HCEC 1CT (cell line): ENCODE results near the gene GAB2.
"Not testable (repeated sequence)": the region's sequence is repeated elsewhere in the genome, so short reads cannot be mapped to it uniquely, and the experiment has no call there.

Experiments used
- DNase-seq: peaks from one replicate; pipeline ENCODE4 v3.0.0-alpha.2; 2017

The GAB2 gene

DNA sequence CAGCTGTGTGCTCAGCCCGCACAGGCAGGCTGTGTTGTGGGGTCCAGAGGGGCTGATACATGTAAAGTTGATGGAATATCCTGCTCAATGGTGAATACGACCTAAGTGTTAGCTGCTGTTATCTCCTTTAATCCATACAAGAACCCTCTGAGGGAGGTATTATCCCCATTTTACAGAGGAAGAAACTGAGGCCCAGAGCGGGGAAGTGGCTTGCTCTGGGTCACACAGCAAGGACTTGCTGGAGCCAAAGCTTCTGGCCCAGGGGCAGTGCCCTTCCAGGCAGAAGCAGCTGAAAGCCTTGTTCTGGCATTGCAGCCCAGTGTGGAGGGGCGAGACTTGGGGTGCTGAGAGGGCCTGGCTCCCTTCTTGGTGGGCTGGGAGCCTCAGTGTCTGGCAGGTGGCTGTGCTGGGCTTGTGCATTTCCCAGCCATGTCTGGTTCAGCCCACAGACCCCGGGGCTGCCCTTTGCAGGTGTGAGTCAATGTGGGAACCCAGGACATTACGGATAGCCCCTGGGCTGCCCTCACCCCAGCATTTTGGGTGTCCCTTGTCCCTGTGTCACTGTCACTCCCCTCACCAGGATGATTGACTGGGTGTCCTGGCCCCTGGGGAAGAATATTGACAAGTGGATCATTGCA is 218.5 kb downstream of the GAB2 start:
- no peak for DNase-seq

DNA sequence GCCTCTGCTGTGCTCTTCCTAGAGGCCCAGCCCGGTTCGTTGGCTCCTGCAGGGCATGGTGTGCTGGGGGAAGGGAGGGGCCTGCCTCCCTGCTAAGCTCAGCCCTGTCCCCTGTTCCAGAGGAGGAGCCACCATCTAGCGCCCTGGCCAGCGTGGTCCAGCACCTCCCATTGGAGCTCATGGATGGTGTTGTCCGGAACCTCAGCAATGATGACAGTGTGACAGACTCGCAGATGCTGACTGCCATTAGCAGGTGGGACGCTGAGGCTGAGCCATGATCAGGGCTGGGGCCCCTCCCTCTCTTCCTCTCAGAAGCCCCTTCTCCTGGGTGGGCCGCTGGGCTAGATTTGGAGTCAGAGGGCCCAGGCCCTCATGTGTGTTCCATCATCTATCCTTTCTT is 219.8 kb downstream of the GAB2 start:
- no peak for DNase-seq

DNA sequence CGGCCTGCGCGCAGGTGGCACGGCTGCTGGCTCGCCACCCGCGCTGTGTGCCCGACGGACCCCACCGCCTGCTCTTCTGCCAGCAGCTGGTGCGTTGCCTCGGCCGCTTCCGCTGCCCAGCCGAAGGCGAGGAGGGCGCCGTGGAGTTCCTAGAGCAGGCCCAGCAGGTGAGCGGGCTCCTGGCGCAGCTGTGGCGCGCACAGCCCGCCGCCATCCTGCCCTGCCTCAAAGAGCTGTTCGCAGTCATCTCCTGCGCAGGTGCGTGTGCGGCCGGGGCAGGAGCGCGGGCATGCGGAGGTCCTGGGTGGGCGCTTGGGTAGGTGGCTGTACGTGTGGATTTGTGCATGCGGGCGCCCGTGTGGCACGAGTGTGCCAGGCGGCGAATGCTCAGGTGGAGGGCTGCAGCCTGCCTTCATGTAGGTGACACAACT is 220.9 kb downstream of the GAB2 start:
- no peak for DNase-seq

DNA sequence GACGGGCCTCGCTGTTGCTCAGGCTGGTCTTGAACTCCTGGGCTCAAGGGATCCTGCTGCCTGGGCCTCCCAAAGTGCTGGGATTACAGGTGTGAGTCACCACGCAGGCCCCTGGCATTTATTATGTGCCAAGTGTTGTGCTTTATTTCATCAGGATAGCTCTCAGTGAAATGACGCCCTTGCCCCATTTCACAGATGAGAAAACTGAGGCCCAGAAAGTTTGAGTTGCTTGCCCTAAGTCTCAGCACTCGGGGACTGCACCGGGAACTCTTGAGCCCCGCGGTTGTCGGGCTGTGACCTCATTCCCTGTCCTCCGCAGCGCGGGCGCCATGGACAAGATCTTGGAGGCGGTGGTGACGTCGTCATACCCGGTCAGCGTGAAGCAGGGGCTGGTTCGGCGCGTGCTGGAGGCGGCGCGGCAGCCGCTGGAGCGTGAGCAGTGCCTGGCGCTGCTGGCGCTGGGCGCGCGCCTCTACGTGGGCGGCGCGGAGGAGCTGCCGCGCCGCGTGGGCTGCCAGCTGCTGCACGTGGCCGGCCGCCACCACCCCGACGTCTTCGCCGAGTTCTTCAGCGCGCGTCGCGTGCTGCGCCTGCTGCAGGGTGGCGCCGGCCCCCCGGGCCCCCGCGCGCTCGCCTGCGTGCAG is 221.6 kb downstream of the GAB2 start:
- no peak for DNase-seq

DNA sequence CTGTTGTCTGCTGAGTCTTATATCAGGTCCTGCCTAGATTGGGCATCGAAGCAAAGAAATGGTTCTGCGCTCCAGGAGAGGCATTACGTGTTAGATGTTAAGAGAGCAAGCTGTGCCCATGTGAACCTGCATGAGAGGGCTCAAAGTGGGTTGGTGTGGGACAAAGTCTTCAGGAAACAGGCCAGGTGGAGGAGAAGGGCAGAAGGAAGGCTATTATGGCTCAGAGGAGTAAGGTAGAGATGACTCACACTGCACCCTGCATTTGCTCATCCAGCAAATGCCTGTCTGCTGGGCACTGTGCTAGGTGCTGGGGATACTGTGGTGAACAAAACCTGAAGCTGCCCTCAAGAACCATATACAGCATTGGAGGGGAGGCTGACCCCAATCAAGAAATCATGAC is 223.1 kb downstream of the GAB2 start:
- no peak for DNase-seq

DNA sequence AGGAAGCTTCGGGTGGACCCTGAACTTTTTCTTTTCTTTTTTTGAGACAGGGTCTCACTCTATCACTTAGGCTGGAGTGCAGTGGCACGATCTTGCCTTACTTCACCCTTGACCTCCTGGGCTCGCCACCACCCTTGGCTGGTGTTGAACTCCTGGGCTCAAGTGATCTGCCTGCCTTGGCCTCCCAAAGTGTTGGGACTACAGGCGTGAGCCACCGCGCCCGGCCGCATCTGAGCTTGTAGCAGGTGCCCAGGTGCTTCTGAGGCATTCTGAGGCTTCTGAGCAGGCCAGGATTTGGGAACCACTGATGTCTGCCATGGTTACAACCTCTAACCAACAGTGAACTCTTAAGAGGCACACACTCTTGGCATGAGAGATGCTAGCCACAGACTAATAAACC is 223.8 kb downstream of the GAB2 start:
- DNase-seq = no peak

DNA sequence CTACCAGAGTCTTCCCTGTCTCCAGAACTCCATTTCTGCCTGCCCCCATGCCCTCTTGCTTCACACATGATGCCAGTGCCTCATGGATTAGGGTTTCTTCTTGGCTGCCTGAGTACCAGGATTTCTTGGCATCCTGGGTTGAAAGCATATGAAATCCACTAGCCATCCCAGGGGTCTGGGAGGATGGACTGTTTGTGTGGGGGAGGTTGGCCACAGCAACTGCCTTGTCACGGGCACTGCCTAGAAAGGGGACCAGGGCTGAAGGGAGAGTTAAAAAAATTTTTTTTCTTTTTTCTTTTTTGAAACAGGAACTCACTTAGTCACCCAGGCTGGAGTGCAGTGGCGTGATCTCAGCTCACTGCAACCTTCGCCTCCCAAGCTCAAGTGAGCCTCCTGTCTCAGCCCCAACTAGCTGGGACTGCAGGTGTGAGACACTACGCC is 224.7 kb downstream of the GAB2 start:
- DNase-seq = no peak

DNA sequence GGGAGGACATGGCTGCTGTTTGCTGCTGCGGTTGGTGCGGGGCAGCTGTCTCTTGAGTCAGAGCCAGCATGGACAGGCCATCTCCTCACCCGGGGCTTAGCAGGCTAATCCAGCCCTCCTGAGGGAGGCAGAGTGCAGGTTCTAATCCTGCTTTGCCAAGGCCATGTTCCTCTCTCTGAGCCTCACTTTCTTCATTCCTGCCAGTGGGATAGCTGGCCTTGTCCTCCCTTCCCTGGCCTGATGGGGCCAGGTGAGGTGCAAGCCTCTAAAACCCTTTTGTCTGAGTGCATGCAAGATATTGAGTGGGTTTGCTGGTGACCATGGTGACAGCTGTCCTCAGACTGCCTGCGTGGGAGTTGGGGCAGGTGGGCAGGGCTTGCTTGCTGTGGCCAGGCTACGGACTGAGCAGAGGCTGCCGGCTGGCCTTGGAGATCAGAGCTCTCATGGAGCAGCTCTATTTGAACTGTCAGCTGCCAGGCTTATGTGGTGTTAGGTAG is 225.3 kb downstream of the GAB2 start:
- DNase-seq = no peak

DNA sequence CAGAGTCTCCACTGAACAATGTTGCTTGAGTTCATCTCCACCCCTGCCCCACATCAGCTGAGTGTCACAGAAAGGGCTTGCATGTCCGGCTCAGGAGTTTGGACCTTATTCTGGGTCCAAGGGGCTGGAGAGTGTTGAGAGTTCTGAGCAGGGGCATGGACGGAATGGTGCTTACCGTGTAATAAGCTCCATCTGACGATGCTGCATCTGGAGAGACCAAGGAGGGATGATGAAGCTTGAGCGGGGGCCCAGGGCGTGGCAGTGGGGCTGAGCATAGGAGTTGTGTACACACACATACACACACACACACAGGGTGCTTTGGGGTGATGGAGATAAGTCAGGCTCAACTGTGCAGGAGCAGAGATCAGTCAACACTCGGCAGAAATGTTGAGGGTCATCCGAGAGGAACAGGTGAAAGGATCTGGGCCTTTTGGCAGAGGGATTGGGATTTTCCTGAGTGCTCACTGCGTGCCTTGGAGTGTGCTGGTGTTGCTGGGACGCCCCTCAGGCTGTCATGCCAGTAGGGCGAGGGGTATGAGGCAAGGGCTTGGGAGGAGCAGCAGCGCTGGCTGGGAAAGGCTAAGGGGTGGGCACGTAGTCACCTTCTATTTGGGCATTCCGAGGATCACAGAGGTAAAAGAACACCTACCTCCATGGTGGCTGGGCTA is 226.6 kb downstream of the GAB2 start:
- DNase-seq = no peak

DNA sequence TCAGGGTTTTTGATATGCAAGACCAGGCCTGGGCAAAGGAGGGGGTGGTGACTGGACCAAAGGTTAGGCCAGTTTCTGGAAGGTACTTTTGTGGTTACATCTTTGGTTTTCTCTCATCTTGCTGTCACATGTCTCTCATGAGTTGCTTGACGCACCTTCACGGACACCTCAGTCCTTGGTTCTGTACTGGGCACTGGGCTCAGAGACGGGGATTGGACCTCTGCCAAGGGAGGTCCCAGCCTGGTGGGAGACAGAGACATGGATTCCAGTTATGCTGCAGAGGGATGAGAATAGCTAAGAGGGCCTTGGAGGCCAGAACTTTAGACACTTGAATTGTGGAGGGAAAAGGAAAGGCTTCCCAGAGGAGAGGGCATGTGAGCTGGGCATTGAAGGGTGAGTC is 227.2 kb downstream of the GAB2 start:
- DNase-seq = no peak

DNA sequence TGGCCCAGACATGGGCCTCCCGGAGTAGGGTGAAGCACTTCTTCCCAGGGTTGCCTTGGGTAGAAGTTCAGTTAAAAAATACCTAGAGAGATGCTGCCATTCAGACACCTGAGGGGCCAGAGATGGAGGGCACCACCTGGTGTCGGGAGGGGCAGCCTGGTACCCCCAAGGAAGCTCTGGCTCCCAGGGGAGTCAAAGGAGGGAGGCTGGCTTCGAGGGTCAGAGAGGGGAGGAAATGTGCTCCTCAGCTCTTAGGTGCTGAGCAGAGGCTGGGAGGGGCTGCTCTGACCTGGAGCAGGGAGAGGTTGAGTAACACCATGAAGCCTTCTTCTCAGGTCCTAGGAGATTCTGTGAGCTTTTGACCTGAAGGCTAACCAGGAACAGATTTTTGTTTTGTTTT is 227.8 kb downstream of the GAB2 start:
- DNase-seq = no peak

DNA sequence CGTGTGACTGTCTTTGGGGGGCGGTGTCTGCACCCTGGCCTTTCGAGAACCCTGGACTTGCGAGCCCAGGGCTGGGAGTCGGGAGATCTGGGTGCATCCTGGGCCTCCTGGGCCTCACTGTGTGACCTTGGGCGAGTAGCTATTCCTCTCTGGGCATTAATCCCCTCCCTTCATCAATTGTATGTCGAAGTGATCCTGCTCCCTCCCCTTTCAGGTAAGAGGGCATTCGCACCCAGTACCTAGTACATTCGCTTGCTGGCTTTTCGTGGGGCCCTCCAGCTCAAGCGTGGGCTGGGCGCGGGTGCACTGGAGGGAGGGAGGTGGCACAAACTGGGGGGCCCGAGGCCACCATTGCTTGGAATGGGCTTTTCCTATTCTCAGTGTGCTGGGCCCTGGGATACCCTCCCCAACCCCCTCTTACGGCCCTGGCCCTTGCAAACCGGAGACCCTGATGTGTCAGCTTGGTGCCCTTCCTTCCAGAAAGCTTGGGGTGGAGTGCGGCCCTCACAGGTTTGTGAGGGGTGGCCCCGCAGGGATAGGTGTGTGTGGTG is 228.4 kb downstream of the GAB2 start:
- no peak for DNase-seq

DNA sequence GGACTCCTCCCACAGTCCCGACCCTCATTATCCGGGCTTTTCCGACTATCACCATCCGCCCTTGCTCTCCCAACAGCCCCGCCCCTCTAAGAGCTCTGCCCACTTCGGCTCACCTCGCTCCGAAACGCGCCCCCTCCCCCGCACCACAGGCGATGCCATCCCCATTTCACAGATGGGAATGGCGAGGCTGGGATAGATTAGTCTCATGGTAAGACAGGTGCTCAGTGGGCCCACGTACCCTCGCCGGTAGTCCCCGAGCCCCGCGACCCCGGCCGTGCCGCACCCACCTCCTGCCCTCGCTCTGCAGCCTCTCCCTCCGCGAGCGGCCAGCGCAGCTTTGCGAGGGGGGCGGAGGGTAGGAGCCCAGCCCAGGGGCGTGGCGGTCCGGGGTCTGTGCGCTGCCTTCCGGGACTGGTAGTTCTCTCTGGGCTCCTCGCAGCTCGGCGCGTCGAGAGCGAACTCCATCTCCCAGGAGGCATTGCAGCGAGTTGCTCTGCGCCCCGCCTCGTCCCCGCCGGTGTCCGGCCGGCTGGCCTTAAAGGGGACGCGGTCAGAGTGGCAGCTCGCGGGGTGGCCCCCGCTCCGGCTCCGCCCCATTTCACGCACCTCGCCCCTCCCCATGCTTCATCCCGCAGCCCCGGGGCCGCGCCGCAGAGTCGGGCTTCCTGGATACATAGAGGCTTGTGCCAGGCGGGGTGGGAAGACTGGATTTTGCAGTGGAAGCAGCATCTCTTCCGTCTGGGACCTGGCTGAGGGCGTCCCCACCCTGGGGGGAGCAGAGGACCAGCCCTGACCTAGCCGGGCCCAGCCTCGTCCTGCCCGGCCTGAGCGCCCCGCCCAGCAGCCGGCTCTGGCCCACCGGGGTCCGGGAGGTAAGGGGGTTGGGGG is 229.1 kb downstream of the GAB2 start, which contains the start of the genes KCTD21 and USP35:
TSS of gene KCTD21 (minus strand) at position 341 of the 888 bp plus-strand sequence. CDS start 14,072 bp downstream, outside the sequence.
TSS of gene USP35 (plus strand) at position 634 of the 888 bp plus-strand sequence. CDS start 7,327 bp downstream, outside the sequence.
- DNase-seq = peak; percentile 98

DNA sequence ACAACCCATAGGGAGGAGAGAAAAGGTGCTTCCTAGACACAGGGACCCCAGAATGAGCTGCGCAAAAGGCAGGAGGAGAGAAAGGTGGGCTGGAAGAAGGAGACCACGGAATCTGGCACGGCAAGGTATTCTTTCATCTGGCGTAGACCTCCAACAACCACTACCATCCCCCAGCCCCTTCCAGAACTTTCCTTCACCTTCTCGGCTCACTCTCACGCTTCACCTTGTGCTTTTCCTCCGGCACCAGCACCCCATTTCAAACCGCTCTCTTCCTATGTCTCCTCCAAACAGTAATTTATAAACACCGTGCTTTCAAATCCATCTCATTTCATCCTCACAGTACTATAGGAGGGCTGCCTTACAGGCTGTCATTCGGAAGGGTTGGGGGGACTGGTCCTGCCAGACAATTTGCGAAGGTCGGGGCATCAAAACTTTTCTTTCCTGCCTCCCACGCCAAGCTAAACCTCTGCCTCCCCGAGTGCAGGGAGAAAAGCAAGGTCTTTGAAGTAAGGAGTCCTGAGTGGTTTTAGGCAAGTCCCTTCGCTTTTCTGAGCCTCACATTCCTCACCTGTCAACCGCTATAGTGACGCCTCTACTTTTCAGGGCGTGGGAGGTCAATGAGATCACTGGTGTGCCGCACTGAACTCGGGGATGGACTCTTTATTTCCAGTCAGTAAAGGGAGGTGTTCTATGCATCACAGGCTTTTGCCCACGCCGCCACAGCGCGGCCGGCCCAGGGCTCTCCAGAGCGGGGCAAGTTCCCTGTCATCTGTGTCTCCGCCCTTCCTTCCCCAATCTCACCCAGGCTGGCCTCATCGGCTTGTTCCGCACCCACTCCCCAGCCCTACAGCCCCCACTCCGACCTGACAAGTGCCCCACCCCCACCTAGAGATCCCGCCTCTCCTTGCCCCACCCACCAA is 230.0 kb downstream of the GAB2 start:
- no peak for DNase-seq

DNA sequence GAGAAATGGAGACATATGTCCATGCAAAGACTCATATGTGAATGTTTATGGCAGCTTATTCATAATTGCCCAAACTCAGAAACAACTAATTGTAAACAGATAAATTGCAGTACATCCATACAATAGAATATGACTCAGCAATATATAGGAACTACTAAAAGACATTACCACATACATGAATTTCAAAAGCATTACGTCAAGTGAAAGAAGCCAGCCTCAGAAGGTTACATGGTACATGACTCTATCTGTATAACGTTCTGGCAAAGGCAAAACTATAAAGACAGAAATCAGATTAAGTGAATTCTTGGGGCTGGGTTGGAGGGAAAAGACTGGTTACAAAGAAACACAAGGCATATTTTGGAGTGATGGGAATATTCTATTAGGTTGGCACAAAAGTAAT is 236.4 kb downstream of the GAB2 start:
- DNase-seq = peak; percentile 35

DNA sequence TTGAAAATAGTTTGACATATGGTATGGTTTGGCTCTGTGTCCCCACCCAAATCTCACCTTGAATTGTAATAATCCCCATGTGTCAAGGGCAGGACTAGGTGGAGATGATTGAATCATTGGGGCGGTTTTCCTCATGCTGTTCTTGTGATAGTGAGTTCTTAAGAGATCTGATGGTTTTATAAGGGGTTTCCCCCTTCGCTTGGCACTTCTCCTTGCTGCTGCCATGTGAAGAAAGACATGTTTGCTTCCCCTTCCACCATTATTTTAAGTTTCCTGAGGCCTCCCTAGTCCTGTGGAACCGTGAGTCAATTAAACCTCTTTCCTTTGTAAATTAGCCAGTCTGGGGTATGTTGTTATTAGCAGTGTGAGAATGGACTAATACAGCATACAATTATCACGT is 236.9 kb downstream of the GAB2 start:
- no peak for DNase-seq

DNA sequence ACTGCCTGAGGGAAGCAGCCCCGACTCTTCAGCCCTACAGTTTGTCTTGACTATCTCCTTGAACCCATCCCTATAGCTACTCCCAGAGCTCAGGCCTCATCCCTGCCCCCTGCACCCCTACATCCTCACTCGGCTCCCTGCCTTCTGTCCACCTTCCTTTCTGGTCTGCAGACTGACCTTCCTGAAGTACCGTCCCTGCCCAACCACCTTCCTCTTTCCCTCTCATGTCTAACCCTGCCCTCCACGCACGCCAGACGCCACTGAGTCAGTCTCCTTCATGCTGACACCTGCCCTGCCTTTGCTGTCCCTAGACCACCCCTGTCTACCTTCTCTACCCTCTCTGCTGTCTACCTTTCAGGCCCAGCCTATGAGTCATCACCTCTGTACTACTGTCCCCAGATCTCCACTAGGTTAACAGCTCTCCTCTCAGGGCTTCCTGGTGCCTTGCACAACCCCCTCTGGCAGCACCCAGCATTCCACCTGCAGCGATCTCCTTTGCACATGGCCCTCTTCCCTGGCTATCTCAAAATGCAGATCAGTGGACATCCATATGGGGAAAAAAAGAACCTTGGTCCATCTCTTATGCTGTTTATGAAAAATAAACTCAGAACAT is 238.1 kb downstream of the GAB2 start:
- DNase-seq = no peak

DNA sequence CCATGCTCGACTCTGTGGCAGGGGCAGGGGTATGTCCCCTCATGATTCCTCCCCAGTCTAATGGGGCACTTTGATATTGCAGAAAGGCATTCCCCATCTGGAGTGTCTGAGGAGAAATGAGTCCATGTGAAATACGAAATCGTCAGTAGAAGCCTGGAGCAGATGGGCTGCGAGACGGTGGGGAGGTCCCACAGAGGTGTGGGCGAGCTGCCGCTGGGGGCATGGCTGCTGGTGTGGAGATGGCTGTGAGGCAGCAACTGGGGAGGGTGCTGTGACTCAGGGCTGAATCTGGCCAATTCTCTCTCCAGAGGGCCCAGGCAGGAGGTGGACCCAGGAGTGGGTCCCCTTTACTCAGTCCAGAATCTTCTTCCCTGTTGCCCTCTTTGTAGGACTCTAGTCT is 240.4 kb downstream of the GAB2 start:
- DNase-seq = no peak

DNA sequence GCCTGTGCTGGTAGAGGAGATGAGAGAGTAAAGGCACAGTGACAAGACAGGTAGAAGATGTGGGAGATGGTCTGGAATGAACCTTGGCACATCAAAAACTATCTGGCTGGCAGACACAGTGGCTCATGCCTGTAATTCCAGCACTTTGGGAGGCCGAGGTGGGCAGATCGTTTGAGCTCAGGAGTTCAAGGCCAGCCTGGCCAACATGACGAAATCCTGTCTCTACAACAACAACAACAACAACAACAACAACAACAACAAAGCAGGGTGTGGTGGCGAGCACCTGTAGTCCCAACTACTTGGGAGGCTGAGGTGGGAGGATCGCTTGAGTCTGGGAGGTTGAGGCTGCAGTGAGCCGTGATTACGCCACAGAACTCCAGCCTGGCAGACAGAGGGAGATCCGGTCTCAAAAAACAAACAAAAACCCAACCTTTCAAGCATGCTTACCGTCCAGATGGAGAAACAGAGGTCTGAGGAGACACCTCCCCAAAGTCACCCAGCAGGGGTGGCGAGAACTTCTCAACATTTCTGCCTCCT is 240.9 kb downstream of the GAB2 start:
- no peak for DNase-seq

DNA sequence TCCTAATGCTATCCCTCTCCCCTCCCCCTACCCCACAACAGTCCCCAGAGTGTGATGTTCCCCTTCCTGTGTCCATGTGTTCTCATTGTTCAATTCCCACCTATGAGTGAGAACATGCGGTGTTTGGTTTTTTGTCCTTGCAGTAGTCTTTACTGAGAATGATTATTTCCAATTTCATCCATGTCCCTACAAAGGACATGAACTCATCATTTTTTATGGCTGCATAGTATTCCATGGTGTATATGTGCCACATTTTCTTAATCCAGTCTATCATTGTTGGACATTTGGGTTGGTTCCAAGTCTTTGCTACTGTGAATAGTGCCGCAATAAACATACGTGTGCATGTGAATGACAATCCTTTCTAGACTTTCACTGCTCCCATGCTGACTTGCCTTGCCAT is 241.8 kb downstream of the GAB2 start:
- DNase-seq = not testable (repeated sequence)

DNA sequence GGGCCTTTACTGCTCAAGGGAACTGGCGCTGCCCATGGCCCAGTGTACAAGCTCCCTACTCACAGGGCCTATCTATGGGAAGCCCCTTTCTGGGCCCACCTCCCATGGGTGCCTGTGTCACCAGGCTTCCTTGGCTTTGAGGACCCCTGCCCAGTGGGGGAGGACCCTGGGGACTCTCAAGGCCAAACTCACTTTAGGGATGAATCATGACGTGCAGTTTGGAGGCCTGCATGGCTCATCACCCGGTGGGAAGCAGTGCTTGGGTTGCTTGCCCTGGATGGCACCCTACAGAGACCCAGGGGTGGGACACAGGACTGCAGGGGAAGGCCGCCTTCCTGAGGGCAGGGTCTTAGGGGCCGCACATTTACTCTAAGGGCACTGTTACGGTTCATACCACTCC is 245.7 kb downstream of the GAB2 start:
- no peak for DNase-seq
